Measurements from ENCODE around the gene MDFIC.

Gene MDFIC

GRCh38 chr7:114985116-114985715, 63.3 kb downstream of the MDFIC start:
- Histone ChIP-seq H3K4me2 (no peak overlapping the region), H3K9me3 (no peaks in the 10 kb centered on the region), H3K4me1 (no peaks in the 10 kb centered on the region), H3K27me3 (no peaks in the 10 kb centered on the region), H3K4me3 (no peak overlapping the region), H3K36me3 (no peaks in the 10 kb centered on the region), H3K27ac (no peak overlapping the region), H3K9ac (no peak overlapping the region), H4K20me1 (no peaks in the 10 kb centered on the region)
- TF ChIP-seq Cebpa-rat (IDR thresholded peaks at IDR 0.05) = no peak

GRCh38 chr7:114986190-114987180, 64.6 kb downstream of the MDFIC start:
- Histone ChIP-seq H3K27ac (no peak overlapping the region), H3K9ac (no peak overlapping the region), H3K9me3 (no peaks in the 10 kb centered on the region), H4K20me1 (no peaks in the 10 kb centered on the region), H3K36me3 (no peaks in the 10 kb centered on the region), H3K4me3 (no peak overlapping the region), H3K27me3 (no peaks in the 10 kb centered on the region), H3K4me2 (no peak overlapping the region), H3K4me1 (no peaks in the 10 kb centered on the region)
- no peak for TF ChIP-seq Cebpa-rat (IDR thresholded peaks at IDR 0.05)

- no peaks in the 10 kb centered on the region for H4K20me1 ChIP-seq
- H3K4me2 ChIP-seq = no peak overlapping the region
- no peaks in the 10 kb centered on the region for H3K4me1 ChIP-seq
- H3K9ac ChIP-seq = no peak overlapping the region
- TF ChIP-seq Cebpa-rat (IDR thresholded peaks at IDR 0.05) = no peak
- no peak overlapping the region for H3K4me3 ChIP-seq
- H3K36me3 ChIP-seq = no peaks in the 10 kb centered on the region
- H3K27me3 ChIP-seq = no peaks in the 10 kb centered on the region
- H3K9me3 ChIP-seq = no peaks in the 10 kb centered on the region
- no peak overlapping the region for H3K27ac ChIP-seq
Measured at GRCh38 chr7:114988026-114988425, 66.1 kb downstream of the MDFIC start.

GRCh38 chr7:114988755-114989375, 67.0 kb downstream of the MDFIC start:
- TF ChIP-seq Cebpa-rat (IDR thresholded peaks at IDR 0.05) = no peak
- Histone ChIP-seq H3K4me1 (no peaks in the 10 kb centered on the region), H3K4me3 (no peak overlapping the region), H3K27ac (no peak overlapping the region), H3K4me2 (no peak overlapping the region), H3K27me3 (no peaks in the 10 kb centered on the region), H3K36me3 (no peaks in the 10 kb centered on the region), H4K20me1 (no peaks in the 10 kb centered on the region), H3K9me3 (no peaks in the 10 kb centered on the region), H3K9ac (no peak overlapping the region)

GRCh38 chr7:114989531-114989930, 67.6 kb downstream of the MDFIC start:
- Histone ChIP-seq H3K36me3 (no peaks in the 10 kb centered on the region), H3K27me3 (no peaks in the 10 kb centered on the region), H3K4me3 (no peak overlapping the region), H4K20me1 (no peaks in the 10 kb centered on the region), H3K27ac (no peak overlapping the region), H3K9me3 (no peaks in the 10 kb centered on the region), H3K4me2 (no peak overlapping the region), H3K9ac (no peak overlapping the region), H3K4me1 (no peaks in the 10 kb centered on the region)
- TF ChIP-seq Cebpa-rat (IDR thresholded peaks at IDR 0.05) = no peak

- Histone ChIP-seq H3K9me3 (no peaks in the 10 kb centered on the region), H3K4me1 (no peaks in the 10 kb centered on the region), H4K20me1 (no peaks in the 10 kb centered on the region), H3K4me3 (no peak overlapping the region), H3K4me2 (no peak overlapping the region), H3K27ac (no peak overlapping the region), H3K27me3 (no peaks in the 10 kb centered on the region), H3K9ac (no peak overlapping the region), H3K36me3 (no peaks in the 10 kb centered on the region)
- no peak for TF ChIP-seq Cebpa-rat (IDR thresholded peaks at IDR 0.05)
Measured at GRCh38 chr7:114997487-114998404, 75.9 kb downstream of the MDFIC start.

- H3K9me3 ChIP-seq = no peaks in the 10 kb centered on the region
Measured at GRCh38 chr7:115004121-115004520, 82.2 kb downstream of the MDFIC start.

GRCh38 chr7:115005251-115005650, 83.4 kb downstream of the MDFIC start:
- Histone ChIP-seq H3K4me3 (no peak overlapping the region), H3K9ac (no peak overlapping the region), H3K4me2 (no peak overlapping the region), H3K36me3 (no peaks in the 10 kb centered on the region), H3K27ac (no peak overlapping the region), H3K4me1 (peaks cover 12% of the 10 kb centered on the region), H3K27me3 (no peaks in the 10 kb centered on the region), H3K9me3 (no peaks in the 10 kb centered on the region), H4K20me1 (no peaks in the 10 kb centered on the region)
- no peak for TF ChIP-seq Cebpa-rat (IDR thresholded peaks at IDR 0.05)

More at GRCh38 chr7:115004121-115004520, 82.2 kb downstream of the MDFIC start:
- H3K4me3 ChIP-seq = no peak overlapping the region
- H3K4me2 ChIP-seq = no peak overlapping the region
- H3K9ac ChIP-seq = no peak overlapping the region
- H4K20me1 ChIP-seq = no peaks in the 10 kb centered on the region
- no peak for TF ChIP-seq Cebpa-rat (IDR thresholded peaks at IDR 0.05)
- no peaks in the 10 kb centered on the region for H3K27me3 ChIP-seq
- peaks cover 8% of the 10 kb centered on the region for H3K4me1 ChIP-seq
- H3K27ac ChIP-seq = no peak overlapping the region
- H3K36me3 ChIP-seq = no peaks in the 10 kb centered on the region

- H3K4me1 ChIP-seq = peaks cover 12% of the 10 kb centered on the region
Measured at GRCh38 chr7:115005953-115006352, 84.1 kb downstream of the MDFIC start.

More at GRCh38 chr7:115005953-115006352, 84.1 kb downstream of the MDFIC start:
- TF ChIP-seq Cebpa-rat (IDR thresholded peaks at IDR 0.05) = no peak
- no peaks in the 10 kb centered on the region for H3K36me3 ChIP-seq
- H3K27me3 ChIP-seq = no peaks in the 10 kb centered on the region
- H3K9me3 ChIP-seq = no peaks in the 10 kb centered on the region
- no peak overlapping the region for H3K27ac ChIP-seq
- H3K9ac ChIP-seq = no peak overlapping the region
- no peaks in the 10 kb centered on the region for H4K20me1 ChIP-seq
- H3K4me2 ChIP-seq = no peak overlapping the region
- no peak overlapping the region for H3K4me3 ChIP-seq
